A549 treated with Mapracorat at 1 μM for 4 hours (cell line): ENCODE results near the gene HCFC1R1. TPM values are rescaled to one million over a fixed set of nuclear protein-coding genes. Genes with fewer than 3 reads are reported as not detected.

Source experiments
- total RNA-seq: library from RNA; stranded (reverse); fragments of 200-300 nt; extraction: Qiagen RNA extraction; gene quantifications from 5 replicates; pipeline ENCODE4 v1.2.3, GENCODE V29; 2022

Gene HCFC1R1
- 231 to 250 TPM (median 239 TPM) in 5 replicates for total RNA-seq

GRCh38 chr16:3023669-3024478 is at the start of gene HCFC1R1, which contains the start of gene THOC6:
Gene HCFC1R1, minus strand, starts transcription at chr16:3023942. Its CDS starts 1 bp downstream, at chr16:3023941.
Gene THOC6, plus strand, starts transcription at chr16:3024035. Its CDS starts 292 bp downstream, at chr16:3024327.

GRCh38 chr16:3065069-3065741 is 41.5 kb upstream of the HCFC1R1 start, which contains the start of gene IL32:
Gene IL32, plus strand, starts transcription at chr16:3065640. Its CDS starts 172 bp downstream, at chr16:3065812.

GRCh38 chr16:3045758-3046640 is 22.3 kb upstream of the HCFC1R1 start, which contains the start of gene MMP25:
Gene MMP25, plus strand, starts transcription at chr16:3046561. Its CDS starts 357 bp downstream, at chr16:3046918.

GRCh38 chr16:3036726-3037315 is 13.1 kb upstream of the HCFC1R1 start, which contains the start of gene BICDL2:
Gene BICDL2, minus strand, starts transcription at chr16:3036944. Its CDS starts 1,448 bp downstream, at chr16:3035496.

GRCh38 chr16:3020247-3020603 is 3.5 kb downstream of the HCFC1R1 start, which contains the start of gene TNFRSF12A:
Gene TNFRSF12A, plus strand, starts transcription at chr16:3020368. Its CDS starts 30 bp downstream, at chr16:3020398.

GRCh38 chr16:3017794-3018506 is 5.8 kb downstream of the HCFC1R1 start, which contains the start of gene CLDN6:
Gene CLDN6, minus strand, starts transcription at chr16:3018183. Its CDS starts 2,162 bp downstream, at chr16:3016021.

GRCh38 chr16:3012828-3013420 is 10.8 kb downstream of the HCFC1R1 start, which contains the start of gene CLDN9:
Gene CLDN9, plus strand, starts transcription at chr16:3012923. Its CDS starts 440 bp downstream, at chr16:3013363.

GRCh38 chr16:2980227-2981176 is 43.2 kb downstream of the HCFC1R1 start, which contains the start of gene PKMYT1:
Gene PKMYT1, minus strand, starts transcription at chr16:2980446. Its CDS starts 789 bp downstream, at chr16:2979657.

Other genes with a start within 250 kb of the HCFC1R1 start
- 484 to 531 TPM (median 518 TPM) in 5 replicates for gene ELOB, start 246.7 kb downstream of the HCFC1R1 start, total RNA-seq
- gene PRSS33, start 236.4 kb downstream of the HCFC1R1 start, total RNA-seq = not detected in 5 replicates
- not detected in 5 replicates for gene PRSS41, start 225.5 kb downstream of the HCFC1R1 start, total RNA-seq
- gene PRSS21, start 206.7 kb downstream of the HCFC1R1 start, total RNA-seq = 0.14 to 0.34 TPM (median 0.28 TPM) in 3 of 5 replicates, not detected in the others
- 0.34 to 0.96 TPM (median 0.80 TPM) in 5 replicates for gene ZG16B, start 193.6 kb downstream of the HCFC1R1 start, total RNA-seq
- 0.64 to 1.5 TPM (median 1.2 TPM) in 5 replicates for gene PRSS22, start 165.8 kb downstream of the HCFC1R1 start, total RNA-seq
- gene FLYWCH2, start 140.7 kb downstream of the HCFC1R1 start, total RNA-seq = 46.9 to 54.5 TPM (median 51.5 TPM) in 5 replicates
- 17.9 to 33.6 TPM (median 27.0 TPM) in 5 replicates for gene FLYWCH1, start 112.0 kb downstream of the HCFC1R1 start, total RNA-seq
- gene KREMEN2, start 59.7 kb downstream of the HCFC1R1 start, total RNA-seq = 0.88 to 2.6 TPM (median 2.2 TPM) in 5 replicates
- 34.2 to 48.3 TPM (median 47.2 TPM) in 5 replicates for gene PAQR4, start 54.6 kb downstream of the HCFC1R1 start, total RNA-seq
- 59.8 to 103 TPM (median 91.1 TPM) in 5 replicates for gene PKMYT1, start 43.5 kb downstream of the HCFC1R1 start, total RNA-seq
- 0.30 to 0.42 TPM (median 0.37 TPM) in 5 replicates for gene CLDN9, start 11.0 kb downstream of the HCFC1R1 start, total RNA-seq
- 0.07 to 0.42 TPM (median 0.34 TPM) in 5 replicates for gene CLDN6, start 5.8 kb downstream of the HCFC1R1 start, total RNA-seq
- gene TNFRSF12A, start 3.6 kb downstream of the HCFC1R1 start, total RNA-seq = 455 to 639 TPM (median 557 TPM) in 5 replicates
- 24.3 to 38.0 TPM (median 32.1 TPM) in 5 replicates for gene THOC6, start 93 bp upstream of the HCFC1R1 start, total RNA-seq
- gene BICDL2, start 13.0 kb upstream of the HCFC1R1 start, total RNA-seq = not detected in 5 replicates
- gene MMP25, start 22.6 kb upstream of the HCFC1R1 start, total RNA-seq = 0.78 to 1.4 TPM (median 0.94 TPM) in 5 replicates
- 21.6 to 34.9 TPM (median 26.1 TPM) in 5 replicates for gene IL32, start 41.7 kb upstream of the HCFC1R1 start, total RNA-seq
- 0.20 TPM in 1 of 5 replicates, not detected in the others for gene ZSCAN10, start 75.4 kb upstream of the HCFC1R1 start, total RNA-seq
- gene ZNF205, start 88.6 kb upstream of the HCFC1R1 start, total RNA-seq = 11.6 to 15.7 TPM (median 14.4 TPM) in 5 replicates
- 7.4 to 12.9 TPM (median 11.6 TPM) in 5 replicates for gene ZNF213, start 111.1 kb upstream of the HCFC1R1 start, total RNA-seq
- gene OR1F1, start 164.3 kb upstream of the HCFC1R1 start, total RNA-seq = 0.17 to 0.65 TPM (median 0.43 TPM) in 4 of 5 replicates, not detected in the other
- gene ZNF200, start 211.2 kb upstream of the HCFC1R1 start, total RNA-seq = 7.4 to 8.2 TPM (median 7.6 TPM) in 5 replicates
- gene MEFV, start 232.7 kb upstream of the HCFC1R1 start, total RNA-seq = 0.12 TPM in 1 of 5 replicates, not detected in the others